Left ventricle myocardium inferior (tissue), 1 donor: ENCODE measurements around the gene PYGM. TPM values are rescaled to one million over a fixed set of nuclear protein-coding genes. Genes with fewer than 3 reads are reported as not detected.

ENCODE experiments used
- DNase-seq: peaks from one replicate; pipeline ENCODE4 v3.0.0-alpha.2; 2020
- H3K27ac ChIP-seq: fragments of 200-600 bp; replicated peaks from 2 replicates; pipeline ENCODE4 v1.8.0; 2021
- H3K27me3 ChIP-seq: fragments of 200-600 bp; 2 replicates; pipeline ENCODE4 v1.8.0; 2021; ENCODE audit warnings: low read depth
- H3K36me3 ChIP-seq: fragments of 200-600 bp; 2 replicates; pipeline ENCODE4 v1.8.0; 2021
- H3K4me1 ChIP-seq: fragments of 200-600 bp; 2 replicates; pipeline ENCODE4 v1.8.0; 2021
- H3K4me3 ChIP-seq: fragments of 200-600 bp; 2 replicates; pipeline ENCODE4 v1.8.0; 2021; ENCODE audit warnings: mild to moderate bottlenecking, moderate library complexity
- H3K9me3 ChIP-seq: fragments of 200-600 bp; replicated peaks from 2 replicates; pipeline ENCODE4 v1.8.0; 2021
- CTCF ChIP-seq: fragments of 200-600 bp; IDR thresholded peaks from 2 replicates; pipeline ENCODE4 v1.8.0; 2021; ENCODE audit warnings: antibody characterized with exemption, mild to moderate bottlenecking, borderline replicate concordance
- intact Hi-C: fragments of 100-400 bp; cut with micrococcal nuclease; formaldehyde crosslinking; loops from one replicate; pipeline ENCODE4 v1.11.0; 2022
- total RNA-seq: library from RNA; stranded (reverse); fragmentation: NEBNext Ultra II Directional; extraction: Animal tissue kit (Norgen Biotek cat#: 25700); gene quantifications from one replicate; pipeline ENCODE4 v1.2.1, GENCODE V29; 2021
- donor health status: DM: no; HTN: yes; CAD: no; lungs with severe emphysema.

The PYGM gene
- total RNA-seq, 1 donor from 2014 or later, result 89.5 TPM

GRCh38 chr11:64739871-64740270, 19.9 kb downstream of the PYGM start:
- no peak for DNase-seq
- H3K27me3 ChIP-seq, result no peaks in the 10 kb centered on the region
- TF ChIP-seq CTCF, result no peak
- H3K27ac ChIP-seq, result no peak overlapping the region
- H3K4me3 ChIP-seq, result no peak overlapping the region
- H3K9me3 ChIP-seq, result no peaks in the 10 kb centered on the region
- H3K4me1 ChIP-seq, result peaks cover 32% of the 10 kb centered on the region
- intact Hi-C loops, result no loop called here
- H3K36me3 ChIP-seq, result peaks cover 39% of the 10 kb centered on the region

GRCh38 chr11:64736654-64737053, 23.1 kb downstream of the PYGM start:
- intact Hi-C loops, result no loop called here
- Histone ChIP-seq H3K9me3 (no peaks in the 10 kb centered on the region), H3K36me3 (peaks cover 51% of the 10 kb centered on the region), H3K27ac (no peak overlapping the region), H3K27me3 (no peaks in the 10 kb centered on the region), H3K4me1 (peaks cover 3% of the 10 kb centered on the region), H3K4me3 (no peak overlapping the region)
- no peak for DNase-seq
- TF ChIP-seq CTCF, result no peak

- no peaks in the 10 kb centered on the region for H3K27me3 ChIP-seq
- DNase-seq, result no peak
- no peak overlapping the region for H3K4me3 ChIP-seq
- intact Hi-C loops, result no loop called here
- peaks cover 46% of the 10 kb centered on the region for H3K36me3 ChIP-seq
- H3K9me3 ChIP-seq, result no peaks in the 10 kb centered on the region
- no peaks in the 10 kb centered on the region for H3K4me1 ChIP-seq
- no peak for TF ChIP-seq CTCF
- H3K27ac ChIP-seq, result no peak overlapping the region
These were observed 24.0 kb downstream of the PYGM start for GRCh38 chr11:64735725-64736259.

GRCh38 chr11:64734811-64735724, 24.7 kb downstream of the PYGM start:
- no peak for TF ChIP-seq CTCF
- peaks cover 48% of the 10 kb centered on the region for H3K36me3 ChIP-seq
- peaks cover 3% of the 10 kb centered on the region for H3K4me1 ChIP-seq
- no peaks in the 10 kb centered on the region for H3K27me3 ChIP-seq
- H3K4me3 ChIP-seq, result no peak overlapping the region
- no peaks in the 10 kb centered on the region for H3K9me3 ChIP-seq
- H3K27ac ChIP-seq, result no peak overlapping the region
- intact Hi-C loops, result no loop called here
- DNase-seq, result no peak

GRCh38 chr11:64731601-64732000, 28.2 kb downstream of the PYGM start:
- Histone ChIP-seq H3K4me1 (peaks cover 8% of the 10 kb centered on the region), H3K27me3 (no peaks in the 10 kb centered on the region), H3K36me3 (peaks cover 38% of the 10 kb centered on the region), H3K27ac (no peak overlapping the region), H3K9me3 (no peaks in the 10 kb centered on the region), H3K4me3 (no peak overlapping the region)
- DNase-seq, result no peak
- TF ChIP-seq CTCF, result no peak
- intact Hi-C loops, result no loop called here
